GM13977 (cell line): ENCODE results near the gene LMX1A.

ENCODE experiments used
- DNase-seq: peaks from one replicate; pipeline ENCODE4 v3.0.0; 2012; ENCODE audit warnings: low spot score
- CTCF ChIP-seq: IDR thresholded peaks from 2 replicates; pipeline ENCODE4 v1.5.1; 2012; ENCODE audit warnings: mild to moderate bottlenecking, control low read depth; ENCODE audit not compliant: insufficient read depth; ENCODE audit errors: extremely low read depth, missing control alignments
- in situ Hi-C: fragments of 300-500 bp; cut with MboI; formaldehyde crosslinking; loops from one replicate; pipeline ENCODE4 v1.12.0; 2022; ENCODE audit warnings: low sequenced_read_pairs, low pct_unique_long_range_greater_than_20kb, mixed read lengths, inconsistent platforms; ENCODE audit not compliant: unreplicated experiment

The LMX1A gene

GRCh38 chr1:165284454-165284853, 72.1 kb downstream of the LMX1A start:
- no peak for DNase-seq
- no peak for TF ChIP-seq CTCF
- in situ Hi-C loops: no loop called here

- in situ Hi-C loops: no loop called here
- no peak for DNase-seq
- TF ChIP-seq CTCF: no peak
Measured at GRCh38 chr1:165281207-165281901, 75.2 kb downstream of the LMX1A start.

GRCh38 chr1:165279882-165280281, 76.6 kb downstream of the LMX1A start:
- no peak for DNase-seq
- in situ Hi-C loops: no loop called here
- TF ChIP-seq CTCF: no peak

- in situ Hi-C loops: no loop called here
- TF ChIP-seq CTCF: no peak
Measured at GRCh38 chr1:165276314-165276713, 80.2 kb downstream of the LMX1A start.

GRCh38 chr1:165265196-165265838, 91.2 kb downstream of the LMX1A start:
- in situ Hi-C loops: no loop called here
- TF ChIP-seq CTCF: no peak
- no peak for DNase-seq

More at GRCh38 chr1:165276314-165276713, 80.2 kb downstream of the LMX1A start:
- no peak for DNase-seq

- no peak for TF ChIP-seq CTCF
- in situ Hi-C loops: no loop called here
- DNase-seq: no peak
Measured at GRCh38 chr1:165259706-165260428, 96.6 kb downstream of the LMX1A start.
